Myocyte (in vitro differentiated cells): ENCODE data around the gene SHISA3. TPM values are rescaled to one million over a fixed set of nuclear protein-coding genes. Genes with fewer than 3 reads are reported as not detected.
"Not testable (repeated sequence)": the region's sequence is repeated elsewhere in the genome, so short reads cannot be mapped to it uniquely, and the experiment has no call there.

Experiments
- DNase-seq: peaks from one replicate; pipeline ENCODE4 v3.0.0-alpha.2; 2012; ENCODE audit warnings: low read depth
- polyA plus RNA-seq: library from polyadenylated mRNA; unstranded; fragments of >200 nt; gene quantifications from one replicate; pipeline ENCODE4 v1.2.1, GENCODE V29; 2012; ENCODE audit warnings: missing spikeins
- total RNA-seq: library from RNA; depleted of rRNA; stranded (reverse); fragments of >200 nt; gene quantifications from 2 replicates; pipeline ENCODE4 v1.2.3, GENCODE V29; 2014

SHISA3 gene
- total RNA-seq: not detected in 2 replicates
- polyA plus RNA-seq: not detected

DNA sequence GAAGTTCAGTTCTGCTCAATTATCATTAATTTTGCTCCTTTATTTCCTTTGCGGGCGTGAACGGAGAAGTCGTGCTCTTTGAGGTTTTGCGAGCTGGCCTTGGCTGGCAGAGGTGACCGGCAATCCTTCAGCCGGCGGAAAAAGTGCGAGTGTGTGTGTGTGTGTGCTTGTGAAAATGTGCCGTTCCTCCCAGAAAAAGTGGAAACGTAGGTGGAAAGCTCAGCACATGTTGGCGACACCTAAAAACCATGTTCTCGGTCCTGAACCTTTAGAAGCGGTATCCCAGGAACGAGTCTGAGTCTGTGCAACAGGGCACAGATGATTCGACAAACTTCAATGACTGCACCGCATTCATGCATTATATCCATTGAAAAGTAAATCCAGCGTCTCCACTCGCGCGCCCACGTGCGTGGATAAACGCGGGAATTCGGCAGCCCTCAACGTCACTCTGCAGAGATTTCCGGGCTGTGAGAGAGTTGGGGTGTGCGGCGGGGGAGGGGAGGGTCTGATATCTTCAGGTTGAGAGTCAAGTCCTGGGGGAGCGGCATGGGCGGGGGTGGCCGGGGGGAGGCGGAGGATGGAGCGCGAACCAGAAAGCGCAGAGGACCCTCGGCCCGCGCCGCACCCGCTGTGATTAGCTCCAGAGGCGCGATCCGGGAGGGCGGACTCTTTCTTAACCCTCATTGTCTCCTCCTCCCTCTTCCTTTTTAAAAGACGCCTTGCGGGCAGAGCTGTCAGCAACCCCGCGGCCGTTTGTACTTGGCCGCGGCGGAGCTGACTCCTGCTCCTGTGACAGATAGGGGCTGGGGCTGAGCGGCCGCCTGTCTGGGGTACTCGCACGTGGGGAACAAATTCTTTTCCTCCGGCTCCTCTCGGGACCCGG, at the start of gene SHISA3:
SHISA3 (plus strand) TSS at position 737 of the 883 bp plus-strand sequence. CDS start 569 bp downstream, outside the sequence.
- DNase-seq: no peak

DNA sequence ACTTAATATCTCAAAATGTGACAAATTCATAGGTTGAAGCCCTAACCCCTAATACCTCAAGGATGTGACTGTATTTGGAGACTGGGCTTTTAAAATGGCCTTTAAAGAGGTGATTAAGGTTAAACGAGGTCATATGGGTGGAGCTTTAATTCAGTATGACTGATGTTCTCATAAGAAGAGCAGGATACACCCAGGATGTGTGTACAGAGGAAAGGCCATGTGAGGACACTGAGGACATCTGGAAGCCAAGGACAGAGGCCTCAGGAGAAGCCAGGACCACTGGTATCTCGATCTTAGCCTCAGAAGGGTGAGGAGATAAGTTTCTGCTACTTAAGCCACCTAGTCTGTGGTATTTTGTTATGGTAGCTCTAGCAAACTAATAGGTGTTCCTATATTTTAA, 49.0 kb upstream of the SHISA3 start:
- DNase-seq: no peak

DNA sequence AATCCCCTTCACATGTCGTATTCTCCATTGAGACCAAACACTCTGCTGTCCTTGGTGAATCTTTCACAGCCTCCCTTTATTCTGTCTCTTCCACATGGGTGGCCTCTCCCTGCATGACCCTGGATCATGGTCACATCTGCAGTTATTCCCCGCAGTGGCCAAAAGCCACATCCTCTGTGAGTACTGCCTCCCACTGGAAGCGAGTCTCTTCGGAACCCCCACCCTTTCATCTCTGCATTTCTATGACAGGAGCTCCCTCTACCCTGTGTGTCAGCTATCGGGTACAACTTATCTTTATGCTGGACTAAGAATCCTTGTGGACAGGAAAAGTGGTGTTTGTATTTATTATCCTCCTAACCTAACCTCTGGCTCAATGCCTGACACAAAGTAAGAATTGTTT, 48.6 kb upstream of the SHISA3 start:
- DNase-seq: no peak

DNA sequence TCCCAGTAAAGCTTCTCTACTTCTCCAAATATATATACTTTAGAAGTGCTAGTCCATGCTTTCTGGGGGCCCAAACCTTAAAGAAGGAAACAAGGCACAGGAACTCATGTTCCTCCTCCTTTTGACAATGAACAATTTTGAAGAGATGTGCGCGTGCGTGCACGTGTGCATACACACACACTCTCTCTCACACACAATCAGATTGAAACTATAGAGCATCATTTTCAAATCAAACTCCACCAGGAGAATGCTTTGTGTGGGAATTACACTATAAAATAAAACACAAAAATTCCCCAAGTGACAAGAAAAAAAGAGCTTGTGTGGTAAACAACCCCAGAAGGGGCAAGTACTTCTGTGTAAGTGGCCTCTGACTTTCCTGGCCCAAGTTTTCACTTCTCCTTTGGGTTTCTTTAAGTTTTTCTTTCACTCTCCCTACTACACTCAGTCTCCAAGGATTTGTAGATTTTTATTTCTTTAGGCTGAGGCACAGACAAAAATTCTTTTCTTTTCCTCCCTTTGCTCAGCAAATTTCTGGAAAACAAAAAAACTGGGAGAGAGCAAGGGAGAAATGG, 46.6 kb upstream of the SHISA3 start:
- DNase-seq: no peak

DNA sequence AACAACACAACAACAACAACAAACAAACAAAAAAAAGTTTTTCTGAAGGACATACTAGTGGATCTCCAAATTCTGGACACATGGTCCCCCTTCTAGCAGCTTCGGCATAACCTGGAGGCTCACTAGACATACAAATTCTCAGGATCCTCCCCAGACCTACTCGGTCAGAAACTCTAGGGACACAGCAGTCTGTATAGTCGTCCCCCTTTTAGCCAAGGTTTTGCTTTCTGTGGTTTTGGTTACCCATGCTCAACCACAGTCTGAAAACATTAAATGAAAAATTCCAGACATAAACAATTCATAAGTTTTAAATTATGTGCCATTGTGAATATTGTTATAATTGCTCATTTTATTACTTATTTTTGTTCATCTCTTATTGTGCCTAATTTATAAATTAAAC, 45.2 kb upstream of the SHISA3 start:
- no peak for DNase-seq

DNA sequence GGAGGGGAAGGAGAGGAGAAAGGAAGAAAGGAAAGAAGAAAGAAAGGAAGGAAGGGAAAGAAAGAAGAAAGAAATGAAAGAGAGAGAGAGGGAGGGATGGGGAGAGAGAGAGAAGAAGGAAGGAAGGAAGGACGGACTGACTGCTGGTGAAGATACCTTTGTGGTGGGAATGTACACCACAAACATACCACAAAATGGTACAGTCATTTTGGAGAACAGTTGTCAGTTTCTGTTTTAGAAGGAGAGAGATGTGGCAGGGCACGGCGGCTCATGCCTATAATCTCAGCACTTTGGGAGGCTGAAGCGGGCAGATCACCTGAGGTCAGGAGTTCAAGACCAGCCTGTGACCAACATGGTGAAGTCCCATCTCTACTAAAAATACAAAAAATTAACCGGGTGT, 40.0 kb upstream of the SHISA3 start:
- no peak for DNase-seq

DNA sequence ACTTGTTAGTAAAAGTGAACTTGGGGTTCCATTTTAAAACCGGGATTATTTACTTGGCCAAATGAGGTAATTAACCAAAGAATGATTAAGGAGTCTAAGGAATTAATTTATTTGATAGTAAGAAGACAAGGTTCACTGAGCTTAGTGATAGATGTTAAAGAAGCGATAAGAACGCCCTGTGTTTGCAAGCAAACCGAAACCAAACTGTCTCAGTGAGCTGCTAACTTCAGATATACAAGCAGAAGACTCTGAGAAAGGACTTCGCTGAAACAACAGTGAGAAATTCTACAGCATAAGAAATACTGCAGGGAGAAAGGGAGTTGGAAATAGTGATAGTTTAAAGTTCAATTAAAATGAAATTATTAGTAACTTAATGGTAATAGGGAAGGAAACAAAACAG, 37.6 kb upstream of the SHISA3 start:
- no peak for DNase-seq

DNA sequence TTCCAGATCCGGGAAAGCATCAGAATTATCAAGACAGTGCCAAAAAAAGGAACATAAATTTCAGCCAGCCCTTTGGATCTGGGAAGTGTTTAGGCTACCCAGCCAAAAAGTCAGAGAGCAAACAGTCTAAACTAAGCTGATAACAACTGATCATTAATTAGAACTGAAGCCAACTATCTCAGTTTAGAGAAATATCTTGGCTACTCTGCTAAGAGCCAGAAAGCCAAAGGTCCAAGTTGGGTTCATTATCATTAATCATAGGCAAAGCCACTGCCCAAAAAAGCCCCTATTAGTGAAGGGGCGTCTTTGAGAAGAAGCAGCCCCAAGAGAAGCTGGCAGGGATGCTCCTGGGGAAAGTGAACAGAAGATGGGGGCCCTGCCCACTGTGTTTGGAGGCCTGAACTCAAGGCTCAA, 37.0 kb upstream of the SHISA3 start:
- no peak for DNase-seq

DNA sequence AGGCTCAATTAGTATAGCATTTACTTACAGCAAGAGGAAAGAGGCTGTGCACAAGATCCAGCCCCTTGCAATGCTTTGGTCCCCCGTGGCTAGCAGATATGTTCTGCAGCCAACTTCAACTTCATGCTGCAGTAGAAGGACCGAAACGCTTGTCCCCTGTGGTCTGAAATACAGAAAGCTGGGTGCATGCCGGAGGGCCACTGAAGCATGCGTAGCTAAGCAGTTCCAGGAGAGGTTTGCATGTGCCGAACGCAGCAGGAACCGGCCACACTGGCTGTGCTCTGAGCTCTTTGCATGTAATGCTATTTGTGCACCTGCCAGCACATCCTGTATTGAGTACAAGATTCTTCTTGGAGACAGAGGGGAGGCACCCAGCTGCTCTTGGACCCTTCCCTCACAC, 35.8 kb upstream of the SHISA3 start:
- DNase-seq: no peak

DNA sequence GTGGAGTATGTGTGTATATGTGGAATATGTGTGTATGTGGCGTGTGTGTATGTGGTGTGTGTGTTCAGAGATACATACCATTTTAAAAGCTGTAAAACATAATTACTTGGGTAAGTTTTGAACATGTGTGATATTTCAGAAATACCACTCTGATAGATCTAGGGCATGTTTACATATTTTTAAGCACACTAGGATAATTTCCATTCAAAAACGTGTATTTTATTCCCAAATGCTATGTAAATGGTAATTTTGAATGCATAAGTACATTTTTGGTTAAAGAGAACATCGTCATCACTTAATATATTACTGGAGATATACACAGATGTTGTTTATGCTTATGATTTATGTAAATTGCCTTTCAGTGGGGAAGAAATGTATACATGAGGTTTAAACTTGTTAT, 34.7 kb upstream of the SHISA3 start:
- no peak for DNase-seq

DNA sequence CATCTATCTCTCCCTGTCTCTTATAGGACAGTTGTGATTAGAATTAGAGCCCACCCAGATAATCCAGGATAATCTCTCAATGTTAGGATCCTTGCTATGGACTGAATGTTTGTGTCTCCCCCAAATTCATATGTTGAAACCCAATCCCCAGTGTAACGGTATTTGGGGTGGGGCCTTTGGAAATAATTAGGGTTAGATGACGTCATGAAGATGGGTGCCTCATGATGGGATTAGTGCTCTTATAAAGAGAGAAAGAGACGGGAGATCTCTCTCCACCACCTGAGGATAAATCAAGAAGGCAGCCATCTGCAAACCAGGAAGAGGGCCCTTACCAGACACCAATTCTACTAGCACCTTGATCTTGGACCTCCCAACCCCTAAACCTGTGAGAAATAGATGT, 33.7 kb upstream of the SHISA3 start:
- DNase-seq: no peak

DNA sequence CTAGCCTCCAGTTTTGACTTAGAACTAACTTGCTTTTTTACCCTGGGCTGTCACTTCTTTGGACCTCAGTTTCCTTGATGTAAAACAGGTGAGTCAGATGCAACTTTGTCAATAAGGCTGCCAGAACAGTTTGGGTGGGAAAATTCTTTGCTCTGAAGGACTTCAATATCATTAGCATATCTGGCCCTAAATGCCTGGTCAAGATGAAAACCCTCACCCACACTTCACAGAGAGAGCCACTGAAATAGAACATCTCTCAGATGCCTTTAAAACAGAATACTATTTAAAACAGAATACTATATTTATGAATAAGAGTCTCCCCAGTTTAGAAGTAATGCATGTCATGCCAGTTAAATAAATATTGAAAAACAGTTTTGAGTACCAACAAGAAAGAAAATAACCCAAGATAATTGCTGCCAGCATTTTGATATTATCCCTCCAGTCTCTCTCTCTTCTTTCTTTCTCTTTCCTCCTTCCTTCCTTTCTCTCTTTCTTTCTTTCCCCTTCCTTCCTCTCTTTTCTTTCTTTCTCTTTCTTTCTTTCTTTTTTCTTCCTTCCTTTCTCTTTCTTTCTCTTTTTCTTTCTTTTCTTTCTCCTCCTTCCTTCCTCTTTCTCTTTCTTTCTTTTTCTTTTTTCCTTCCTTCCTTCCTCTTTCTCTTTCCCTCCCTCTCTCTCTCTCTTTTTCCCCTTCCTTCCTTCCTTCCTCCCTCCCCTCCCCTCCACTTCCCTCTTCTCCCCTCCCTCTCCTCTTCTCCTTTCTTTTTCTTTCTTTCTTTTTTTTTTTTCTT, 32.8 kb upstream of the SHISA3 start:
- no peak for DNase-seq

DNA sequence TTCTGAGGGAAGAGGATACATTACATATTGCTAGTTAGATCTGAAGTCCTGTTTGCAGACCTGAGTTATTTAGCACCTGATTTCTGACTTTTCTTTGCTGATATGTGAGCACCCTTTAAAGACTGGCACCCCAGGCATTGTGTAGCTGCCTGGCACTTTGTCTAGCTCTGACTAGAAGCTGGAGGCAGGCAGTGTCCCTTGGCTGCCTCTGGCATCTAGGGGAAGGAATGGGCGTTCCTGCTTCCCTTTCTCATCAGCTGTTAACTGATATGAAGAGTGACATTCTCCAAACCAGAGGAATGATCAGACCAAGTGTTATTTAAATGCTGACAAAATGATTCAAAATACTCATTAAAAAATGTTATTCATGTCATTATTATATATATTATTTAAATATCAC, 30.3 kb upstream of the SHISA3 start:
- DNase-seq: no peak

DNA sequence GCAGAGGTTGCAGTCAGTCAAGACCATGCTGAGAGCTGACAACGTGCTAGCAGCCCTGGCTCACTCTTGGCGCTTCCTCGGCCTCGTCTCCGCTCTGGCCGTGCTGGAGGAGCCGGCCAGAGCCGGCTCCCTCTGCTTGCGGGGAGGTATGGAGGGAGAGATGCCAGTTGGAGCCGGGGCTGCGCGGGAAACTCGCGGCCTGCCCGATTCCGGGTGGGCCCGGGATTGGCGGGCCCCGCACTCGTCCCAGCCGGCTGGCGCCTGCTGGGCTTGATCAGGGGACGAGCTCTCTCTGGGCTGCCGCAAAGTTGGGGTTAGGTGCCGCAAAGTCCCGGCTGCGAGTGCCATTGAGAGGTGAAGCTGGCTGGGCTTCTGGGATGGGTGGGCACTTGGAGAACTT, 27.8 kb upstream of the SHISA3 start:
- no peak for DNase-seq

DNA sequence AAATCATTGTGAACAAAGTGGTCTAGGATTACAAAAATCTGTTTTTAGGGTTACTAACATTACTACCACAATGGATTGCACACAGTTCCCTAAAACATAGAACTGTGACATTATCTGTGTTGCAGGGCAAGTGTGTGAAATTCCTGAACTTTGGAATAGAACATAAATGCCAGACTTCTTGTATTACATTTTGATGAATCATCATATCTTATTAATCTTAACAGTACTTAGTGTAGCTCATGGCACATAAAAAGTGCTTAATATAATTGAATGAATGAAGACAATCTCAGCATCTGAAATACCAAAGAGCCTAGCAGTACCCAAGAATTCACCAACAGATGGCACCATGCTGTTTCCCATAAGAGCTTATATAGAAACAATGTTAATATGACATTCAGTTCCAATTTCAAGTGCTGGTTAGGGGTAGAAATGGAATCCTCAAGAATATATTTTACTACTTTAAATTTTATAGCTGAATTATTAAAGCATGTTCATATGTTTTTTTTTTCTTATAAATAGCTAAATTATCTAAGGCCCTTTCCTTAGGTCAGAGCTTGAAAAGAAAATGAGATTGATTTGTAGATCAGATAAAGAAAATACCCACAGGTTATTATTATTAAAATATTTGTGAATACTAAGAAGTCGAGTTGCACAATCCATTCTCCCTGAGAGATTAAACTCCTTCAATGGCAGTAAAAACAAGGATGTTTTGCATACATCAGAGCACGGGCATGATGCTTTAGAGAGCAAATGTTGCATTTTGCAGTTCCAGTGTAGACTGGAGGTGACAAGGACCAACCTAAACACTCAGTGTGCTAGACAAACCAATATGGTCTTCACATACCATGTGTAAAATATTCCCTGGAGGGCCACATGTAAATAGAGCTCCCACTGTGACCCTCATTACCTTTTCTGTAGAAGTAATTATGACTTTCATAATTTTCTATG, 25.7 kb upstream of the SHISA3 start:
- DNase-seq: no peak

DNA sequence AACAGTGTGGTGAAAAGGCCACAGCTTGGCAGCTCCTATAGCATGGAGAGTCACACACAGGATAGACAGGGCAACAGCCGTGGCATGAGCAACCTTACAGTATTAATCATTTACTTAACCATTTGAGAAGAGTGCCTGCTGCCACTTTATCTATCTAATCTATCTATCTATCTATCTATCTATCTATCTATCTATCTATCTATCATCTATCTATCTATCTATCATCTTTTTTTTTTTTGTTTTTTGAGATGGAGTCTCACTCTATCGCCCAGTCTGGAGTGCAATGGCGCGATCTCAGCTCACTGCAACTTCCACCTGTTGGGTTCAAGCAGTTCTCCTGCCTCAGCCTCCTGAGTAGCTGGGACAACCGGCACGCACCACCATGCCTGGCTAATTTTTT, 25.0 kb upstream of the SHISA3 start:
- not testable (repeated sequence) for DNase-seq

DNA sequence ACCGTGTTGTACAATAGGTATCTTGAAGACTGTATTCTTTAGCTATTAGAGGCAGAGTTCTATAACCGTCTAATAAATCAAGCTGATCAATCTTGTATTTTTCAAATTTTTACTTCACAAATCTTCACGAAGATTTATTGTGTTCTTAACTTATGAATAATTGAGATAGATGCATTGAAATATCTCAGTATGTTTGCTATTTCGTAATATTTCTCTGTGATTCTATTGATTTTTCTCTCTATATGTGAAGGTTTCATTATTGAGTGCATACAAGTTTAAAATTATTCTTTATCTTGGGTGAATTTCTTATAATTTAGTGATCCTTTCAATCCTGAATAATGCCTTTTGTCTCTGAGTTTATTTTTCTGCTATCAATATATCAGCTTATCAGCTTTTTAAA, 19.8 kb upstream of the SHISA3 start:
- no peak for DNase-seq

DNA sequence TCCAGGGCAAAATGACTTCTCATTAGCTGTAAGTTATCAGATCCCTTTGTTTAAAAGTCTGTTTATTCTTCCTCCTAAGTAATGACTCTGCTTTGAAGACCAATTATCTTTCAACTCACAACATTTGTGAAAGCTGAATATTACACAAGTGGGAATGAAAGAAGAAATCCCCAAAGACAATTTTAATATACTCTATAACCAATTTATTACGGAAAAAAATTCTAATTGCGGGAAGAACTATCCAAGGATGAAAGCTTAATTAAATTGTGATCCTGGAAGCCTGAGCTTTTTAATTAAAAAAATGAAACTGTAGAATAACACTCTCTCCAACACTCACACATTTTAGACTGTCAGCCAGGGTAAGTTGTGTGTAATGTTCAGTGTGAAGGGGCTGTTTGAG, 15.6 kb upstream of the SHISA3 start:
- DNase-seq: no peak

DNA sequence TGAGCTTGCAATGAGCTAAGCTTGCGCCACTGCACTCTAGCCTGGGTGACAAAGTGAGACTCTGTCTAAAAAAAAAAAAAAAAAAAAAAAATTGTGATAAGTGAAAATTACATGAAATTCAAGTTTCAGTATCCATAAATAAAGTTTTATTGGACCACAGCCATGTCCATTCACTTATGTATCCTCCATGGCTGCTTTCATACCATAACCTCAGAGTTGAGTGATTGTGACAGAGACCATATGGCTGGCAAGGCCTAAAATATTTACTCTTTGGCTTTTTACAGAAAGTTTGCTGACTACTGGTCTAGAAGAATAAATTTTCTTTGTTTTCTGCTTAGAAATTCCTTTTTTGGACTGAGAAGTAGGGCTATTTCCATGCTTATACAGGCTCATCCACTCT, 11.8 kb upstream of the SHISA3 start:
- no peak for DNase-seq

DNA sequence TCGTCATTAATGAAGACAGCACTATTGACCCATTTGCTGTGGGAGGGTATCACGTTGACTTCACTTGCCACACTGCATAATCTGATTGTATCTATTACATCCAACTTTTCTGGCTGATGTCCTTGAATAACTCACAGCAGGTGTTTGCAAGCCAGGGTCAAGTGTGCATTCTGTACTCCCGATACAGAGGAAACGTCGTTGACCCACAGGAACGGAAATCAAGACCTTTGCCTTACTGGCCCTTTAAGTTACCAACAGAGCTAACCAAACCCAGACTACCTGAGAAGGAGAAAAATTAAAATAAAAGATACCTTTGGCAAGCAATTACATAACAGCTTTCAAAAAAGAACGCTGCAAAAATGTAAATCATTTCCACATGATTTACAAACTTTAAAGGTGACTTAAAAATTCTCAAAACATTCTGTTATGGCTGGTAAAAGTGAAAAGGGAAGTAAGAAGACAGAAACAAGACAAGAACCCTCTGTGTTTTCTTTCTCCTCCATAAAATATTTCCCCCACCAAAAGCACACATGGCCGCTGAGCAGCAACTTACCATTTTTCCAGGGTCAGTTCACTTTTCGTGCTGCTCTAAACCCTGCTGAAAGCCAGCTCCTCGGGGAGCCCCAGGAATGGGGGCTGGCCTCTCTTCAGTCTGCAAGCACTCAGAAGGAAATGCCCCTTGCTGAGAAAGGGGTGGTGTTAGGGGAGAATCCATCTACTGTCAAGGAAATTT, 6.5 kb upstream of the SHISA3 start:
- no peak for DNase-seq

DNA sequence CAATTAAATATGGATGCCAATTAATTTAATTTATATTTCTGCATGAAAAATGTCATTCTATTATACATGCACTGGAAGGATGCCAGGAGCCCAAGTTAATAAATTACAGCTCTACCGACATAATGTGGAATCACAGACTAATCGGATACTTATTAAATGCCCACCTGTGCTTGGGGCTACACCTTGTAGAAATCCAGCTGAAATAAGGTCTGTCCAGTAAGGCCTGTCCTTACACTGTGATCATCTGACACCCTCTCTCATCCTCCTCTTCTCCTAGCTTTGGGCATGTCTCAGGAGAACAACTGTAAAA, 6.0 kb upstream of the SHISA3 start:
- DNase-seq: no peak
